Mucosa of descending colon (tissue), 3 donors: ENCODE results near the gene FRRS1L. TPM values are rescaled to one million over a fixed set of nuclear protein-coding genes. Genes with fewer than 3 reads are reported as not detected.

Experiments used
- ATAC-seq: fragments of 200-7000 bp; cut with Tn5 transposase; one replicate; pipeline ENCODE4 v1.9.1; 2020; ENCODE audit warnings: mild to moderate bottlenecking, moderate library complexity
- DNase-seq, 3 donors: peaks; one replicate each; pipeline ENCODE4 v3.0.0-alpha.2; 2020
- H3K36me3 ChIP-seq: fragments of 200-600 bp; one replicate; pipeline ENCODE4 v1.8.0; 2021; ENCODE audit warnings: low read depth, mild to moderate bottlenecking
- H3K4me1 ChIP-seq: fragments of 200-600 bp; one replicate; pipeline ENCODE4 v1.8.0; 2021; ENCODE audit warnings: low read depth, mild to moderate bottlenecking
- H3K4me3 ChIP-seq: fragments of 200-600 bp; one replicate; pipeline ENCODE4 v1.8.0; 2021; ENCODE audit warnings: mild to moderate bottlenecking
- H3K9me3 ChIP-seq: fragments of 200-600 bp; one replicate; pipeline ENCODE4 v1.8.0; 2021; ENCODE audit warnings: mild to moderate bottlenecking
- intact Hi-C, 2 donors: fragments of 100-400 bp; cut with DNase I in 1 of 2; cut with micrococcal nuclease in 1 of 2; formaldehyde crosslinking; loops; one replicate each; pipeline versions ENCODE4 v1.11.0 to v1.11.1; 2022; cut with DNase I, micrococcal nuclease
- total RNA-seq, 3 donors: library from RNA; stranded (reverse); fragmentation: NEBNext Ultra II Directional in 2 of 3; extraction: Animal tissue kit (Norgen Biotek cat#: 25700) in 2 of 3; gene quantifications; one replicate each; pipeline versions ENCODE4 v1.2.1 to v1.2.4, GENCODE V29; 2021 to 2023
- TF ChIP-seq, protein P1 (sequence below): fragments of 200-600 bp; IDR thresholded peaks from one replicate; pipeline ENCODE4 v1.8.0; 2022; ENCODE audit warnings: antibody characterized with exemption, mild to moderate bottlenecking
- donor health status: DM: no; HTN: no; CAD: no; lungs with moderate emphysema.
- donor health status: DM: no; HTN: no; CAD: no.
- donor health status: DM: no; HTN: yes; CAD: no.

Gene FRRS1L
- total RNA-seq, 3 donors from 2014 or later, result 0.49 to 4.8 (median 0.96) TPM

DNA sequence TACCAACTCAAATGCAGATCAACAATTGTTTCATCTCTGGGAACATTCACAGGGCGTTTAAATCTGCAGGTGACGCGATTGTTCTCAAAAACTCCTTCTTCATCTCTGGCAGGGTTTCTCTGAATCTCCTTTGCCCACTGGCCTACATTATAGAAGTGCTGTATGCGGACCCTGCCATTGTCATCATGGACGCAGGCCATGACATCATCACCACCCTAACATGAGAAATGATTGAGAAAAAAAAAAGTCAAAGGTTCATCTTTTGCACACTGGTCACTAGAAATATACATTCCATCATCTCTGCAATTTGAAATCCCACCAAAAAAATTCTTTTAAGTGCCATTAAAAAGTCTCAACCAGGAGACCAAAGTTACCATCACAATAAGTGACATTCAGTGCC lies 25.7 kb downstream of the FRRS1L start:
- Histone ChIP-seq H3K36me3 (no peaks in the 10 kb centered on the region), H3K9me3 (no peaks in the 10 kb centered on the region), H3K4me3 (no peak overlapping the region), H3K4me1 (no peaks in the 10 kb centered on the region)
- TF ChIP-seq, protein P1, sequence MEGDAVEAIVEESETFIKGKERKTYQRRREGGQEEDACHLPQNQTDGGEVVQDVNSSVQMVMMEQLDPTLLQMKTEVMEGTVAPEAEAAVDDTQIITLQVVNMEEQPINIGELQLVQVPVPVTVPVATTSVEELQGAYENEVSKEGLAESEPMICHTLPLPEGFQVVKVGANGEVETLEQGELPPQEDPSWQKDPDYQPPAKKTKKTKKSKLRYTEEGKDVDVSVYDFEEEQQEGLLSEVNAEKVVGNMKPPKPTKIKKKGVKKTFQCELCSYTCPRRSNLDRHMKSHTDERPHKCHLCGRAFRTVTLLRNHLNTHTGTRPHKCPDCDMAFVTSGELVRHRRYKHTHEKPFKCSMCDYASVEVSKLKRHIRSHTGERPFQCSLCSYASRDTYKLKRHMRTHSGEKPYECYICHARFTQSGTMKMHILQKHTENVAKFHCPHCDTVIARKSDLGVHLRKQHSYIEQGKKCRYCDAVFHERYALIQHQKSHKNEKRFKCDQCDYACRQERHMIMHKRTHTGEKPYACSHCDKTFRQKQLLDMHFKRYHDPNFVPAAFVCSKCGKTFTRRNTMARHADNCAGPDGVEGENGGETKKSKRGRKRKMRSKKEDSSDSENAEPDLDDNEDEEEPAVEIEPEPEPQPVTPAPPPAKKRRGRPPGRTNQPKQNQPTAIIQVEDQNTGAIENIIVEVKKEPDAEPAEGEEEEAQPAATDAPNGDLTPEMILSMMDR, result no peak
- intact Hi-C loops, result no loop called here
- DNase-seq (no peak), ATAC-seq (no peak)

DNA sequence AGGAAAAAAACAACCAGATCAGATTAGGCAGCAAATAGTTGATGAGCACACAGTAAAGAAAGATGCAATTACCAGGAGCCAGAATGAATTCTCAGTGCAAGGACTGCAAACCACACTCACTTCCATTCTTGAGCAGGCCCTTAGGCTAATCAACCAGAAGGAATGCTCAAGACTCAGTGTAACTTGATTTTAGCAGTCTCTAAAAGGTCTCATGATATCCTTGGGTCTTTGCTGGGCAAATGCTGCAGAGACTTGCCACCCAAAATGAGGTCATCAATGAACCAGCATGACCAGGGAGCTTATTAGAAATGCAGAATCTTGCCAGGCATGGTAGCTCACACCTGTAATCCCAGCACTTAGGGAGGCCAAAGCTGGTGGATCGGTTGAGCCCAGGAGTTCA lies 27.2 kb downstream of the FRRS1L start:
- ATAC-seq (no peak), DNase-seq (no peak)
- no peaks in the 10 kb centered on the region for H3K36me3 ChIP-seq
- TF ChIP-seq, protein P1, result no peak
- no peak overlapping the region for H3K4me3 ChIP-seq
- intact Hi-C loops, result no loop called here
- H3K4me1 ChIP-seq, result no peaks in the 10 kb centered on the region
- no peaks in the 10 kb centered on the region for H3K9me3 ChIP-seq

DNA sequence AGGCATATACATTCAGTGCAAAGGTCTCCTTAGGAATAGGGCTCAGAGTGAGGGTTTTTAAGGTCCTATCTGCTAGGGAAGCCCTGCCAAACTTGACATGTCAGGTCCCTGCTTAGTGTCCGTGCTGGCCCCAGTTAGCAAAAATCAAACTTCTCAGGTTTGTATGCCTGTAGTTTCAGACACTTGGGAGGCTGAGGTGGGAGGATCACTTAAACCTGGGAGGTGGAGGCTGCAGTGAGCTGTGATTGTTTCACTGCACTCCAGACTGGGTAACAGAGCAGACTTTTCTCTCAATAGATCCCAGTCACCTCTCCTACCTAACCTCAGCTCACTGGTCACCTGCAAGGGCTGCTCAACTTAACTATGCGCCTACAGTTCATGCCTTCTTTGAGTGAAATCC lies 28.6 kb downstream of the FRRS1L start:
- no peaks in the 10 kb centered on the region for H3K36me3 ChIP-seq
- no peak for ATAC-seq

DNA sequence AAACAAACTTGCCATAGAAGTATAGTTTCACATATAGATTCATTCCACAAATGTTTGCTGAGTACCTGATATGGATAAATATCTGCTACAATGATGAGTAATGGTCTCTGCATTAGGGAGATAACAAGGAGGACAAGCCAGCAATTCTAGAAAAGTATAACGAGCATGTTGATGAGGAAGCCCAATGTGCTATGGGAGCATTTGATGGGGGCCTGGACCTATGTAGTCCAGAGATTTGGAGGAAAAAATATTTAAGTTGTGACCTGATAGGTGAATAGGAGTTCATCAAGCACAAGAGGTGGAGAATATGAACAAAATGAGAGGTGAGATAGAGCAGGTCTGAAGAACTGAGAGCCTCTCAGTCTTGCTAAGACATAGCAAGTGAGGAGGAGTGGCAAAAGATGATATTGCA lies 32.9 kb downstream of the FRRS1L start:
- peaks cover 7% of the 10 kb centered on the region for H3K4me1 ChIP-seq
- DNase-seq (no peak), ATAC-seq (no peak)
- H3K9me3 ChIP-seq, result no peaks in the 10 kb centered on the region
- intact Hi-C loops, result no loop called here
- TF ChIP-seq, protein P1, result no peak
- no peaks in the 10 kb centered on the region for H3K36me3 ChIP-seq
- no peak overlapping the region for H3K4me3 ChIP-seq

More for the DNA sequence above, 28.6 kb downstream of the FRRS1L start:
- no peak overlapping the region for H3K4me3 ChIP-seq
- intact Hi-C loops, result no loop called here
- no peaks in the 10 kb centered on the region for H3K9me3 ChIP-seq
- no peaks in the 10 kb centered on the region for H3K4me1 ChIP-seq
- TF ChIP-seq, protein P1, result no peak
- no peak for DNase-seq

DNA sequence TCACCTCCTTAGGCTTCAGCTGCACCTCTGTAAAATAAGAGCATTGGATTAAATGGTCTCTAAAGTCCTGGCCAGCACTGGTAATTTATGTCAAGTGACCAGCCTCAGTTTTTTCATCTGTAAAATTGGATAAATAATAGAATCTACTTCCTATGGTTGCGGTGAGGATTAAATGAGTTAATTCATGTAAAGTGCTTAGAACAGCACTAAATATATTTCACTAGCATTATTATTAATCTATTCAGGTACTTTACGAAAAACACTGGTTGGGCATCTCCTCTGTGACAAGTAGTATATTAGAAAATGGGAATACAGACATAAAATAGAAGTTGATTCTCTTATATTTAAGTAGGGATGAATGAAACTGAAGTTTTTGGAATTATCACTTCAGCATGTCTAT lies 33.5 kb downstream of the FRRS1L start:
- Histone ChIP-seq H3K4me3 (no peak overlapping the region), H3K36me3 (no peaks in the 10 kb centered on the region), H3K9me3 (no peaks in the 10 kb centered on the region), H3K4me1 (peaks cover 7% of the 10 kb centered on the region)
- ATAC-seq (no peak), DNase-seq (no peak)
- TF ChIP-seq, protein P1, result no peak
- intact Hi-C loops, result no loop called here

DNA sequence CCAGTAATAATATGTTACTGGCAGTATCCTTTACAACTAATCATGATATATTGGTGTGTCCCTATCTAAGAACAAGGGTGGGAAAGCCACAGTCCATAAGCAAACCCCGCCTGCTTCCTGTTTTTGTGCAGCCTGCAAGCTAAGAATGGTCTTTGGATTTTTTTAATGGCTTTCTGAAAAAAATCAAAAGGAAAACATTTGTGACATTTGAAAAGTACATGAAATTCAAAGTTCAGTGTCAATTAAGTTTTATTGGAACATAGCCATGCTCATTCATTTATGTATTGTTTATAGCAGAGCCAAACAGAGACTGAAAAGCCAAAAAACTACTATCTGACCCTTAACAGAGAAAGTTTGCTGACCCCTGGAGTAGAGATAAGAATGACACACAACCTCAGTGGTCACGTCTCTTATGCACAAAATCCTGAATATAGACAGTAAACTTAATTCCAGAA lies 34.5 kb downstream of the FRRS1L start:
- H3K4me1 ChIP-seq, result peaks cover 7% of the 10 kb centered on the region
- DNase-seq (peak in 1 of 3 donors; percentile 19), ATAC-seq (peak; percentile 59)
- H3K9me3 ChIP-seq, result no peaks in the 10 kb centered on the region
- no peaks in the 10 kb centered on the region for H3K36me3 ChIP-seq
- intact Hi-C loops, result no loop called here
- TF ChIP-seq, protein P1, result no peak
- no peak overlapping the region for H3K4me3 ChIP-seq
